ENCODE measurements around the gene ULBP2.
A peak's percentile ranks its signal among the peaks of the same experiment; 100 is the strongest.
"Not testable (repeated sequence)": the region's sequence is repeated elsewhere in the genome, so short reads cannot be mapped to it uniquely, and the experiment has no call there.

Gene ULBP2

GRCh38 chr6:149927025-149927424 lies 14.8 kb upstream of the ULBP2 start:
- not testable (repeated sequence) for DNase-seq

GRCh38 chr6:149929422-149929821 lies 12.4 kb upstream of the ULBP2 start:
- DNase-seq: no peak

- DNase-seq: no peak
Observed at GRCh38 chr6:149931501-149931900, 10.3 kb upstream of the ULBP2 start.

GRCh38 chr6:149933036-149933435 lies 8.8 kb upstream of the ULBP2 start:
- no peak for DNase-seq

DNA sequence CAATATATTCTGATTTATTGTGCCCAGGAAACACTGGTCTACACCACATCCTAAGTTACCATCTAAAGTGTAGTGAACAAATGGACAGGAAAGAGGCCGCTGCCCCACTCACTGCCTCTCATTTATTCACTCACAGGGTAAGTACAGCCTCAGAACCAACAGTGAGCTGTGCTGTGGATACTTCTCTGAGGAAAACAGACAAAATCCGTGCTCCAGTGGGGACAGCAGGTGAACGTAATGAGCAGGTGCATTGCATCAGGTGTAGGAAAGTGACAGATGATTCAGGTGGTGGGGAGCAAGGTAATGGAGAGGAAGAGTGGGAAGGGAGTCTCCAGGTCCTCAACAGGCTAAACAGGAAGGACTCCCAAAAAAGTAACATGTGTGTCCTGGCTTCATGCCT lies 8.4 kb upstream of the ULBP2 start:
- DNase-seq: no peak

- peak; percentile 83 for DNase-seq
Observed at GRCh38 chr6:149934249-149935156, 7.3 kb upstream of the ULBP2 start.

DNA sequence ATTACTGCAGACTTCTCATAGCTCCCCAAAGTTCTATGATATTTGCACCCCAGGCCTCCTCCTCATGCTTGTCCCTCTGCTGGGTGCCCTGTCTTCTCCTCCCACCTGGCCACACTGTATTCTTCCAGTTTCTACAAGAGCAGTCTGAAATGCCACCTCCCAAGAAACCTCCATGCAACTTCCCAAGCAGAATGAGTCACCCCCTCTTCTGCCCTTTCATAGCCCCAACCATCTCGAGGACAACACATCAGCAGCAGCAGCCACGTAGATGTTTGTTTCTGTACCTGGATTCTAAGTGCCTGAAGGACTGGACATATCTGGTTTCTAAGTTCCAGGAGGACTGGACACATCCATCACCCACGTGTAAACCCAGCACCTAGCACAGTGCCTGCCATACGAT lies 6.6 kb upstream of the ULBP2 start:
- no peak for DNase-seq

GRCh38 chr6:149935668-149936067 lies 6.1 kb upstream of the ULBP2 start:
- DNase-seq: no peak

DNA sequence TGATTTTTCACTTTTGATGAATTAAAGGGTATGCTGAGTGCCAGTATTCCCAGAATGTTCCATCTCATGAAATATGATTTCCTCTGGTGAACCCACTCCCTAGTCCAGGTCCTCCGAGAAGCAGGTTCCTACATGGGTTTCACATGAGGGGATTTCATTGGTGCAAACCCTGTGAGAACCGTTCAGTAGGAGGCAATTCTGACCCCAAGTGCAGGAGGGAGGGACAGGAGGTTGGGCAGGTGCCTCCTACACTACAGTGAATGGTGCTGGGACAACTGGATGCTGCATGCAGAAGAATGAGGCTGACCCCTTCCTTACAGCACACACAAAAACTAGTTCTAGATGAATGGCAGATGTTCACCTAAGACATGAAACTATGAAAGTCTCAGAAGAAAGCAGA lies 5.1 kb upstream of the ULBP2 start:
- no peak for DNase-seq

DNA sequence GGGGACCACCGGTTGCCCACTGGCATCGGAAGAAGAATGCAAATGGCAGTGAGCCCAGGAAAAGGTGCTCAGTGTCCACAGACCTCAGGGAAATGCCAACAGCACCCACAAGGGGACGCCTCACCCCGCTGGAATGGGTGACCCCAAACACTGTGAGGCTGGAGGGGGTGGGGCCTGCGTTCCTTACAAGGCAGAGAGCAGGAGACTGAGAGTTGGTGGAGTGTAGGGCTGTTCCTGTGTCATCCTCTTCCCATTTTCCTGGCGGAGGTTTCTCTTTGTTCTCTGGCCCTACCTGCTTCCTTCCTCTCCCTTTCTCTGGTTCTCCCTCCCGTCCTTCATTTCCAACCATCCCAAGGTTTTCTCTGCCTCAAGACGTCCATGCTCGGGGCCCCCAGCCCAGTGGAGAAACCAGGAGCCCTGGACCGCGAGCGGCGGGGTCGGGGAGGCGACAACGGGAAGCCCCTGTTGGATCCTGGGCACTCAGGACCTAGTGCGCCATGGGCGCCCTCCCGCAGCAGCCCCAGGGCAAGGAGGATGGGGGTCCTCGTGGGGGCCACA lies 3.7 kb upstream of the ULBP2 start:
- not testable (repeated sequence) for DNase-seq

GRCh38 chr6:149938571-149939355 lies 3.1 kb upstream of the ULBP2 start:
- peak; percentile 45 for DNase-seq

DNA sequence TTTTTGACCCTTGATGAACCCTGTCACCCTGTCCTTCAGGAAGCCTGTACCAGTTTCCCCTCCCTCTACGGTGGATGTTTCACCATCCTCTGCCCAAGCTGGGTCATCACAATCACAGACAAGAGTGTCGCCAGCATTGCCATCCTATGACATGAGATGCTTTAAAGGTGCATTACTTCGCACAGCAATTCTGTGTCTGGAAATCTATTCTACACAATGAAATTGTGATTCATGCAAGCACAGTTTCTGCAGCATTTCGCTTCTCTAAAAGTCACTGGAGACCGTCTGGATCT lies 2.5 kb upstream of the ULBP2 start:
- DNase-seq: no peak

DNA sequence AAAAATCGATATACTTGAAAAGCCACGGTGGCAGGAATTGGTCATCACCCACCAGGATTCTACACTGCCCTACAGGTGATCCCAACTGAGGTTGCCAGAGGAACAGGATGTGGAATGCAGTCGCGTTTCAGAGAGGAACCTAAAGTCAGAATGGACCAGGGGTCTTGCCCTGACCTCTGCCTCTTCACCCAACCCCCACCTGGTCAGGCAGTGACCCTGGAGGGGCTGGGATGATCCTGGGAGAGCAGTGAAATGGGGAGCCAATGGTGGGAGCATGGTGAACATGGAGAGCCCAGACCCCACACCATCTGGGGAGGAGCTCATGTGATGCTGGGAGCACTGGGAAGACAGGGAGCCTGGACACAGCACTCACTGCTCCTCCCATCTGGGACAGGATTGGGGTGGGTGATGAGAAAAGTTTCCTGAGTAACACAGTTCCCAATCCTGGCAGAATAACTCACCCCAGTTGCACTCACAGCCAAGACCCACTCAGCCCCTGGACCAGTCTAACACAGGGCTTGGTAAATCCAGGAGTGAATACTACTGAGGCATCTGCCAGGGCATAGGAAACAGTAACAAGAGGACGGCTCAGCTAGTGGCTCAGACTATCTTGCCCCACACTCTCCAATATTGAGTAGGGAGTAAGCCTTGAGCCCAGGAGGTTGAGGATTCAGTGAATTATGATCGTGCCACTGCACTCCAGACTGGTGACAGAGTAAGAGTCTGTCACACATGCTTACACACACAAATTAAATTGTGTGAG lies 1.7 kb upstream of the ULBP2 start:
- DNase-seq: no peak

GRCh38 chr6:149940672-149940982 lies 1.2 kb upstream of the ULBP2 start:
- DNase-seq: no peak

DNA sequence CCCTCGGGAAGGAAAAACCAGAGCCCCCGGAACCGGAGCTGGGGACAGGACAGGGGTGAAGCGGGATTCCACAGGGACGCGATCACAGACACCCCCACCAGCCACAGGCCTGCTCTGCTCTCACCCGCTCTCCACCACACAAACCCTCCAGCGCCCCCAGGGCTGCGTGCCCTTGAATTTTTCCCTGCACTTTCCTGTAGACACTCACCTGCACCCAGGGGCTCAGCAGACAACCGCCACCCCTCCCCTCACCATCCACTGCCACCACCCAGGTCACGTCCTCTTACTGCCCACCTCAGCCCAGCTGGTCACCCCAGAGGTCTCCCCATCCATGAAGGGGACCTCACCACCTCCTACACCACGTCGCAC lies 631 bp downstream of the ULBP2 start:
- DNase-seq: no peak

- not testable (repeated sequence) for DNase-seq
Observed at GRCh38 chr6:149943321-149943720, 1.5 kb downstream of the ULBP2 start.

DNA sequence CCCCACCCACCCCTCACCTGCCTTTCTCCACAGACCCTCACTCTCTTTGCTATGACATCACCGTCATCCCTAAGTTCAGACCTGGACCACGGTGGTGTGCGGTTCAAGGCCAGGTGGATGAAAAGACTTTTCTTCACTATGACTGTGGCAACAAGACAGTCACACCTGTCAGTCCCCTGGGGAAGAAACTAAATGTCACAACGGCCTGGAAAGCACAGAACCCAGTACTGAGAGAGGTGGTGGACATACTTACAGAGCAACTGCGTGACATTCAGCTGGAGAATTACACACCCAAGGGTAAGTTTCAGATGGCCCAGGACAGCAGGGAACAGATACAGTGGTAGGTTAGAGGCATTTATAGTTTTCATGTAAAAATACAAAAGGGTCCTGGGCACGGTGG lies 3.5 kb downstream of the ULBP2 start:
- not testable (repeated sequence) for DNase-seq

DNA sequence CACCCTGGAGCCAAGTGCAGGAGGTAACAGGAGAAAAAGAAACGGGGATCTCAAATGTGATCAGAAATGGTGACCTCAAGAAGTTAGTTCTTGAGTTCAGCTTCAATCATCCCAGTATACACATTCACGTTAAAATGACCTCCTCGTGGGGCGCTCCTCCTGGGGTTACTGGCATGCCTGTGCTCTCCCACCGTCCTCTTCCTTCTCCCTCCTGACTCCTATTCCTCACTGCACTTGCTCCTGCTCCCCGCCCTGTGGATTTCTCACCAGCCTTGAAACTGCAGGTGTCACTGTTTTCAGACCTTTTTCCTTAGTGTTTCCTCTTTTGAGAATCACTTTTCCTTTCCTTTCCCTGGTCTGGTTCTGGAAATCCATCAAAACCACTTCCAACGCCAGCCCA lies 4.8 kb downstream of the ULBP2 start:
- not testable (repeated sequence) for DNase-seq

- DNase-seq: not testable (repeated sequence)
Observed at GRCh38 chr6:149947533-149947932, 5.7 kb downstream of the ULBP2 start.

- DNase-seq: no peak
Observed at GRCh38 chr6:149948011-149948410, 6.2 kb downstream of the ULBP2 start.

DNA sequence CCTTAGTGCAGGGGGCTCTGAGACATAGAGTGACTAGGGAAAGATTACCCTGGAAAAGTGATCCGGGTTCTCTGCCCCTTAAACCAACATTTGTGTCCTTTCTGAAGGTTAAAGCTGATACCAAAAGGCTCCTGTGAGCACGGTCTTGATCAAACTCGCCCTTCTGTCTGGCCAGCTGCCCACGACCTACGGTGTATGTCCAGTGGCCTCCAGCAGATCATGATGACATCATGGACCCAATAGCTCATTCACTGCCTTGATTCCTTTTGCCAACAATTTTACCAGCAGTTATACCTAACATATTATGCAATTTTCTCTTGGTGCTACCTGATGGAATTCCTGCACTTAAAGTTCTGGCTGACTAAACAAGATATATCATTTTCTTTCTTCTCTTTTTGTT lies 6.8 kb downstream of the ULBP2 start:
- DNase-seq: no peak

DNA sequence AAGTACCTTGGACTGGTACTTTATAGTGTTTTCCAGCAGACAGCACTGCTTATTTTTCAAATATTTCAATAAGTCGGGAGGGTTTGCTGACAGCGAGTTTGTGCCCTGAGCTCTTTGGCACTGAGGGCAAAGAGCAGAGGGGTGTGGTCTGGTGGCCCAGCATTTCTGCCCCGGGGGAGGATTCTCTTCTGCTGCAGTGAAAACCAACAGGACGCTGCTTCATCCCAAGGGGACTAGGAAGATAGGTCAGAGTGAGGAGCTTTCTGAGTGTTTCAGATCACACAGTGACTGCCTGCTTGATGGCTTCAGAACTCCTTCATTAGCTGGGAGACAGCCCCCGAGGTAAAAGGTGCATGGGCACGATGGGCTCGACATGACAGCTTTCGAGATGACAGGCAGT lies 8.6 kb downstream of the ULBP2 start:
- no peak for DNase-seq

- no peak for DNase-seq
Observed at GRCh38 chr6:149951096-149951495, 9.3 kb downstream of the ULBP2 start.

- no peak for DNase-seq
Observed at GRCh38 chr6:149951626-149952025, 9.8 kb downstream of the ULBP2 start.
